ENCODE results near the gene RAB3GAP2. TPM values are rescaled to one million over a fixed set of nuclear protein-coding genes. Genes with fewer than 3 reads are reported as not detected.

The RAB3GAP2 gene
- total and polyA plus RNA-seq, 10 of the 15 experiments (the other 5 are each of a cell fraction or from before 2014, with no cell fraction given): 11.9 to 51.1 (median 24.4) TPM

DNA sequence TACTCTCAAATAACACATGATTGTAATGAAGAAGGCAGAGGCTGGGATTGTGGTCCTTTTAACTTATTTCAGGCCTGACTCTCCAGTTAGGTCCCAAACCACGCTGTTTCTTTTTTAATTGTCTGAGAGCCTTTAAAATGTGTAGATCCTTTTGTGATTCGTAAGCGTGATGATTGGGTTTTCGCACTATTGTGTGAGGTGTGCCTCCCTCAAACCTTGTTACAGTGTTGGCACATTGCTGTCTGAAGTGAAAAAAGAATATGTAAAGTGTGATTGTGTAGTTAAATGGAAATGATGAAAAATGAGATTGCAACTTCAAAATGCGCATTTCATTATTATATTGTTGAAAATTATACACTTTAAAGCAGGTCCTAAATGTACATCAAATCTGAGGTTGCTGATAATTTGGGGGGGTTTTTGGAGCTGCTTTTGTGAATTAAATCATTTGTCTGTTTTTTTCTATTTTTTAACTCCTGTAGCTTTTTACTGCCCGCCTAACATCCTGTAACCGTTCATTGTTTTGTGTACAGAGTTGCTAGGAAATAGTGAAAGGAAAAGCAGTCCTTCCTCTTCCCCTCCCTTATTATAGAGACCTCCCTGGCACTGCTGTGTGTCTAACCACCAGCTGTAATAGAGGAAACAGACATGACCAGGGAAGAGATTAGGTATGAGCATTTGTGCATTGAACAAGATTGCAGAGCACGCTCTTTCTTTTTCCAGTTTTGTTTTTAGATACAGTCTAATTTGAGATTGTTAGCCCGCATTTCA lies 135.1 kb downstream of the RAB3GAP2 start:
- ATAC-seq (no peak), FAIRE-seq (peak; percentile 27), DNase-seq (ENCODE audit: low read depth, low spot score) (no peak)
- intact Hi-C loops (cut with micrococcal nuclease; ENCODE audit: unreplicated experiment) (no loop called here), in situ Hi-C loops (cut with MboI) (no loop called here)
- ChIA-PET RAD21 (ENCODE audit: unreplicated experiment) (no interaction called here), POLR2A (no interaction called here), SMC1A (ENCODE audit: uncharacterized antibody, unreplicated experiment) (interaction anchor here (0.8 to 0.9 kb wide), 2 partner anchors 12 to 23 kb away, joined by 3 to 4 read pairs; no protein-coding TSS in a partner anchor), CTCF (interaction anchor here (0.7 to 1.1 kb wide), 3 partner anchors 24 to 148 kb away, joined by 3 to 6 read pairs (median 4); no protein-coding TSS in a partner anchor)
- H3K27ac ChIP-seq (ENCODE audit: control insufficient read depth, insufficient read depth): no peak overlapping the region
- TF ChIP-seq ZNF274 (IDR thresholded peaks at IDR 0.05; ENCODE audit: insufficient read depth, insufficient read length): no peak
- TF ChIP-seq CHD1 (IDR thresholded peaks at IDR 0.05; ENCODE audit: low read depth, low read length): no peak
- no peak overlapping the region for H3K4me2 ChIP-seq (ENCODE audit: control insufficient read depth, insufficient read depth)
- H3K4me1 ChIP-seq (ENCODE audit: control insufficient read depth, insufficient read depth, low read length): no peaks in the 10 kb centered on the region
- 74% methylated on average over 9 of the region's 9 CpGs for WGBS (ENCODE audit: insufficient coverage, insufficient replicate concordance, low lambda C conversion rate, missing lambda C conversion rate)
- no peaks in the 10 kb centered on the region for H4K20me1 ChIP-seq (ENCODE audit: control insufficient read depth, insufficient read depth)
- no peaks in the 10 kb centered on the region for H3K9me3 ChIP-seq (replicated peaks; ENCODE audit: control insufficient read depth, insufficient read depth, low read length)
- H3K9ac ChIP-seq (ENCODE audit: control insufficient read depth, insufficient read depth, low read length): no peak overlapping the region
- H3K27me3 ChIP-seq (replicated peaks in 1 of 2; ENCODE audit: control insufficient read depth in 2 of 2, insufficient read depth in 2 of 2, low read length in 1 of 2): no peaks in the 10 kb centered on the region
- no peak overlapping the region for H2AFZ ChIP-seq (ENCODE audit: control insufficient read depth, low read depth, low read length)
- H3K36me3 ChIP-seq (ENCODE audit: control insufficient read depth in 2 of 2, insufficient read depth in 2 of 2, low read length in 1 of 2): peaks cover 0 to 16% of the 10 kb centered on the region in 2 experiments
- H3K79me2 ChIP-seq (ENCODE audit: control insufficient read depth, insufficient read depth, low read length): no peaks in the 10 kb centered on the region
- no TSS peak for BruUV-seq (replicated peaks)
- no peak overlapping the region for H3K4me3 ChIP-seq

DNA sequence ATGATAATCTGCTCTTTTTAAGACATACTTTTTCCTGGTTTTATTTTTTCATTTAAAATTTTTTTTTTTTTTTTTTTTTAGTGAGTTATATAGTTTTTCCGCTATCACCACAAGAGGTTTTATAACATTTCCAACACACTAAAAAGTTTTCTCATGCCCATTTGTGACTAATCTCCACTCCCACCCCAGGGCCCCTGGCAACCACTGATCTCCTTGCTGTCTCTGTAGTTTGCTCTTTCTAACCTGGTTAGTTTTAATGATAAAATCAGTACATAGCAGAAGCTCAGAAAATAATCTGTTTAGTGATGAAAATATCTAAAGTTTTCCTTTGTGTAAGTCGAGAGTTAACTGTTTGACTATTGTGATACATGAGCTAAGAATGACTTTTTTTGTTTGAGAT lies 136.5 kb downstream of the RAB3GAP2 start:
- no TSS peak for BruUV-seq (replicated peaks)
- TF ChIP-seq DPF2 (IDR thresholded peaks at IDR 0.05): no peak
- no peak for TF ChIP-seq ZBED1 (IDR thresholded peaks at IDR 0.05; ENCODE audit: borderline replicate concordance)
- TF ChIP-seq PAX8 (IDR thresholded peaks at IDR 0.05): no peak
- no peak for TF ChIP-seq SREBF1 (IDR thresholded peaks at IDR 0.05; ENCODE audit: low read length)
- no peak for TF ChIP-seq BCL11A (IDR thresholded peaks at IDR 0.05; ENCODE audit: low read depth, low read length)
- Histone ChIP-seq H2AFZ (ENCODE audit: control insufficient read depth, low read depth, low read length) (no peak overlapping the region), H3K4me1 (ENCODE audit: control insufficient read depth, insufficient read depth, low read length) (no peaks in the 10 kb centered on the region), H3K4me3 (no peak overlapping the region), H3K9me3 (replicated peaks; ENCODE audit: control insufficient read depth, insufficient read depth, low read length) (no peaks in the 10 kb centered on the region), H4K20me1 (ENCODE audit: control insufficient read depth, insufficient read depth) (no peaks in the 10 kb centered on the region), H3K4me2 (ENCODE audit: control insufficient read depth, insufficient read depth) (no peak overlapping the region), H3K27me3 (replicated peaks in 1 of 2; ENCODE audit: control insufficient read depth in 2 of 2, insufficient read depth in 2 of 2, low read length in 1 of 2) (no peaks in the 10 kb centered on the region), H3K79me2 (ENCODE audit: control insufficient read depth, insufficient read depth, low read length) (no peaks in the 10 kb centered on the region), H3K27ac (ENCODE audit: control insufficient read depth, insufficient read depth) (no peak overlapping the region), H3K36me3 (ENCODE audit: control insufficient read depth in 2 of 2, insufficient read depth in 2 of 2, low read length in 1 of 2) (peaks cover 0 to 13% of the 10 kb centered on the region in 2 experiments), H3K9ac (ENCODE audit: control insufficient read depth, insufficient read depth, low read length) (no peak overlapping the region)
- ChIA-PET SMC1A (ENCODE audit: uncharacterized antibody, unreplicated experiment) (no interaction called here), POLR2A (interaction anchor here (0.6 kb wide), 1 partner anchor 122 kb away, joined by 3 read pairs; no protein-coding TSS in a partner anchor), RAD21 (ENCODE audit: unreplicated experiment) (no interaction called here), CTCF (interaction anchor here (1.3 kb wide), 1 partner anchor 145 kb away, joined by 4 read pairs; no protein-coding TSS in a partner anchor)
- intact Hi-C loops (cut with micrococcal nuclease; ENCODE audit: unreplicated experiment) (no loop called here), in situ Hi-C loops (cut with MboI) (no loop called here)
- FAIRE-seq: no peak
- WGBS (ENCODE audit: insufficient coverage, insufficient replicate concordance, low lambda C conversion rate, missing lambda C conversion rate): 89% methylated on average over 2 of the region's 2 CpGs
- no peak for DNase-seq (ENCODE audit: low read depth, low spot score)
- no peak for ATAC-seq
